Measurements from ENCODE around the gene IL22RA2.

IL22RA2 gene

GRCh38 chr6:137099689-137100403, 73.6 kb downstream of the IL22RA2 start:
- TF ChIP-seq CTCF (IDR thresholded peaks at IDR 0.05; ENCODE audit: borderline replicate concordance, extremely low read depth, low read length, poor library complexity, severe bottlenecking) (no peak), EZH2 (IDR thresholded peaks at IDR 0.05; ENCODE audit: borderline replicate concordance, low read depth, low read length, severe bottlenecking) (no peak)
- no peak for DNase-seq
- Histone ChIP-seq H3K9ac (ENCODE audit: low read depth, low read length) (no peak overlapping the region), H3K9me3 (ENCODE audit: insufficient read depth, low read length, severe bottlenecking) (peaks cover 3% of the 10 kb centered on the region), H3K27me3 (ENCODE audit: insufficient read depth, low read length, poor library complexity) (no peaks in the 10 kb centered on the region), H3K4me3 (ENCODE audit: low read depth in 1 of 2, low read length in 2 of 2) (no peak overlapping the region), H3K36me3 (ENCODE audit: insufficient read depth, low read length) (no peaks in the 10 kb centered on the region), H2AFZ (ENCODE audit: low read depth, low read length) (no peak overlapping the region), H3K27ac (ENCODE audit: low read length) (no peak overlapping the region), H3K4me2 (ENCODE audit: insufficient read depth, low read length) (no peak overlapping the region), H4K20me1 (ENCODE audit: insufficient read depth, low read length) (no peaks in the 10 kb centered on the region), H3K4me1 (ENCODE audit: insufficient read depth, low read length) (peaks cover 69% of the 10 kb centered on the region), H3K79me2 (ENCODE audit: insufficient read depth, low read length) (no peaks in the 10 kb centered on the region)
- no peak for ATAC-seq (ENCODE audit: insufficient read depth, low read depth)

GRCh38 chr6:137097526-137097925, 75.9 kb downstream of the IL22RA2 start:
- ATAC-seq (ENCODE audit: insufficient read depth, low read depth): no peak
- H3K4me1 ChIP-seq (ENCODE audit: insufficient read depth, low read length): peaks cover 60% of the 10 kb centered on the region
- TF ChIP-seq EZH2 (IDR thresholded peaks at IDR 0.05; ENCODE audit: borderline replicate concordance, low read depth, low read length, severe bottlenecking): no peak
- TF ChIP-seq CTCF (IDR thresholded peaks at IDR 0.05; ENCODE audit: borderline replicate concordance, extremely low read depth, low read length, poor library complexity, severe bottlenecking): no peak
- no peak for DNase-seq
- H3K4me3 ChIP-seq (ENCODE audit: low read depth in 1 of 2, low read length in 2 of 2): no peak overlapping the region
- H3K27me3 ChIP-seq (ENCODE audit: insufficient read depth, low read length, poor library complexity): no peaks in the 10 kb centered on the region
- H3K36me3 ChIP-seq (ENCODE audit: insufficient read depth, low read length): no peaks in the 10 kb centered on the region
- H4K20me1 ChIP-seq (ENCODE audit: insufficient read depth, low read length): no peaks in the 10 kb centered on the region
- H2AFZ ChIP-seq (ENCODE audit: low read depth, low read length): no peak overlapping the region
- H3K9me3 ChIP-seq (ENCODE audit: insufficient read depth, low read length, severe bottlenecking): no peaks in the 10 kb centered on the region
- H3K9ac ChIP-seq (ENCODE audit: low read depth, low read length): no peak overlapping the region
- no peak overlapping the region for H3K4me2 ChIP-seq (ENCODE audit: insufficient read depth, low read length)
- no peaks in the 10 kb centered on the region for H3K79me2 ChIP-seq (ENCODE audit: insufficient read depth, low read length)
- H3K27ac ChIP-seq (ENCODE audit: low read length): no peak overlapping the region

DNA sequence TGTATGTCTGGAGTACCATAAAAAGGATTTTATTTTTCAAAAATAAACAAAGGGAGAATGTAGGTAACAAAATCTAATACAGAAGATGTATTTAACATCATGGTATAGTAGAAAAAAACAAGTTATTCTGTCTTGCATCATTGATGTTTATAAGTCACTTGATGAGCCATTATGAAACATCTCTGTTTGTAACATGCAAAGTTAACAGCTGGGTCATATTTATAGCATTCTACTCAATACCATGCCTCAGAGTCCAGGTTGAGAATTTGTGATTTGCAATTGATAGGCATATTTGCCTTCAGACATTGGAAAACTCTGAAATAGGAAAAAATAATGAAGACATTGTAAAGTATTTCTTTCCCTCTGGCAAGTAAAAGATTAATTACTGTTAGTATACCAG, 76.4 kb downstream of the IL22RA2 start:
- Histone ChIP-seq H2AFZ (ENCODE audit: low read depth, low read length) (no peak overlapping the region), H3K27me3 (ENCODE audit: insufficient read depth, low read length, poor library complexity) (no peaks in the 10 kb centered on the region), H4K20me1 (ENCODE audit: insufficient read depth, low read length) (no peaks in the 10 kb centered on the region), H3K4me2 (ENCODE audit: insufficient read depth, low read length) (no peak overlapping the region), H3K9ac (ENCODE audit: low read depth, low read length) (no peak overlapping the region), H3K4me1 (ENCODE audit: insufficient read depth, low read length) (peaks cover 55% of the 10 kb centered on the region), H3K9me3 (ENCODE audit: insufficient read depth, low read length, severe bottlenecking) (no peaks in the 10 kb centered on the region), H3K4me3 (ENCODE audit: low read depth in 1 of 2, low read length in 2 of 2) (no peak overlapping the region), H3K36me3 (ENCODE audit: insufficient read depth, low read length) (no peaks in the 10 kb centered on the region), H3K27ac (ENCODE audit: low read length) (no peak overlapping the region), H3K79me2 (ENCODE audit: insufficient read depth, low read length) (no peaks in the 10 kb centered on the region)
- no peak for ATAC-seq (ENCODE audit: insufficient read depth, low read depth)
- TF ChIP-seq CTCF (IDR thresholded peaks at IDR 0.05; ENCODE audit: borderline replicate concordance, extremely low read depth, low read length, poor library complexity, severe bottlenecking): no peak
- no peak for TF ChIP-seq EZH2 (IDR thresholded peaks at IDR 0.05; ENCODE audit: borderline replicate concordance, low read depth, low read length, severe bottlenecking)
- no peak for DNase-seq
